ENCODE data around the gene MMP21.

Gene MMP21

DNA sequence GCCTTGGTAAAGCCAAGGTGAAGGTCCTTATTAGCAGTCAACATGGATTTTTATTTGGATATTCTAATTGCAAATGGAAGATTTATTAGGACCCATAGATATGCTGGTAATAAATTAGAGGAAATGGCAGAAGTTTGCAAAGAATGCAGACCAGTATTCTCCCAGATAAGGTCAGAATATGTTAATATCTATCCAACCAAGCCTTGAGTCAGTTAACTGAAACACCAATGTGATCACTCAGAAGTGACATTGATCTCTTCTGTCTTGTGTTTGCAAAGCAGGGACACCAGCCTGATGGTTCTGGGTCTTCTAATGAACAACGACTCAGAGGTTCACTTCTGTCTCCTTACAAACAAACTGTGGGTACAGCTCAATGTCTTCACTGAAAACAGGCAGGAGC, 26.0 kb upstream of the MMP21 start:
- DNase-seq (no peak), ATAC-seq (no peak)
- no peaks in the 10 kb centered on the region for H3K9me3 Mint-ChIP-seq
- peaks cover 2% of the 10 kb centered on the region for H3K36me3 Mint-ChIP-seq (ENCODE audit: low read depth)
- H3K4me1 Mint-ChIP-seq, result peaks cover 2% of the 10 kb centered on the region
- no peaks in the 10 kb centered on the region for H3K27me3 Mint-ChIP-seq
- H3K4me3 Mint-ChIP-seq, result no peak overlapping the region
- no peak overlapping the region for H3K27ac Mint-ChIP-seq

DNA sequence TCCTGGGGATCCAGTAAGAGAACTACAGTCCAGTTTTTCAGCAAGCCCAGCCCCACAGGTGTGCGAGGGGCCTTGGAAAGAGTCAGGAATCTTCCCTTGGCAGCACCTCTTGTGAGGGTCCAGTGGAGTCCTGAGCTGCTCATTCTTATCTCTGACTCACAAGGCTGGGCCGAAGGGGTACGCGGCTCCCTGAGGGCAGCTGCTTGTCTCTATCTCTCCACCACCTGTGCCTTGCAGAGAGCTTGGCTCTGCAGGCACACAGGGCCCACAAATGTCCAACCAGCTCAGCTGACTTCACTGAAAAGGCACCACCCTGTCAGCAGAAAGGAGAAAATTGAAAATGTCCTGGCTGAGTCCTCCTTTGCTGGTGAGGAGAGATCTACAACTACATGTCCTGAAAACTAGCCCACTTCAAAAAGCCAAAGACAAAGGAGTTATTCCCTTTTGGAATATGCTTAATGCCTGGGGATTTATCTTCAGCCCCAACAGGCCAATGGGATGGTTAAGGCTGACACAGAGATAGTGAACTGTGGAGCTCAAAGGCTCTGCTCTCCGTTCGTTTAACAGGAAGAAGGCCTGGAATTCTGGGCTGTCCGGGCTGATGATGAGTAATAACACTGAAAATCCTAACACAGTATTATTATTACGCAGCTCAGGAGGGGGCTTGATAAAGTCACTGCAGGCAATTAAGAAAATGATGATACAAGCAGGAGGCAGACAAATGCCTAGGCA, 24.0 kb upstream of the MMP21 start:
- no peak for ATAC-seq
- Mint-ChIP-seq H3K36me3 (ENCODE audit: low read depth) (peaks cover 2% of the 10 kb centered on the region), H3K9me3 (no peaks in the 10 kb centered on the region), H3K27ac (no peak overlapping the region), H3K4me1 (peaks cover 2% of the 10 kb centered on the region), H3K4me3 (no peak overlapping the region), H3K27me3 (no peaks in the 10 kb centered on the region)
- no peak for DNase-seq

GRCh38 chr10:125797994-125798662, 22.5 kb upstream of the MMP21 start:
- no peaks in the 10 kb centered on the region for H3K9me3 Mint-ChIP-seq
- ATAC-seq (no peak), DNase-seq (no peak)
- no peaks in the 10 kb centered on the region for H3K27me3 Mint-ChIP-seq
- H3K36me3 Mint-ChIP-seq (ENCODE audit: low read depth), result peaks cover 4% of the 10 kb centered on the region
- no peak overlapping the region for H3K27ac Mint-ChIP-seq
- H3K4me1 Mint-ChIP-seq, result peaks cover 2% of the 10 kb centered on the region
- H3K4me3 Mint-ChIP-seq, result no peak overlapping the region

DNA sequence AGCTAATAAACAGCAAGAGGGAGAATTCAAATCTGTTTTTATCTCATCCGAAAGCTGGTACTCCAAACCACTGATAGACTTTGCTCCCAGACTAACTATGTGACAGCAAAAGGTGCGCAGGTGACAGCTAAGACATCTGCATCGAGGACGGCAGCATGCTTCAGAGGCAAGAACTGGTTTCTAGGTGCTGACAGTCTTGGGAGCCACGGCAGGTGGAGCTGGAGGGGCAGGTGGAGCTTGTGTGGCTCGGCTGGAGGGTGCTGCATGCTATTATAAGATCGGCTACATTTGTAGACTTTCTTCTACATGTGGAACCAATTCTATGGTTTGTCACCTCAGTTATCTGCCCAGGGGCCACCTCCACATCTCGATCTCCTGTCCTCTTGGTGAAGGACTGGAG, 21.8 kb upstream of the MMP21 start:
- DNase-seq (no peak), ATAC-seq (no peak)
- no peak overlapping the region for H3K4me3 Mint-ChIP-seq
- no peaks in the 10 kb centered on the region for H3K9me3 Mint-ChIP-seq
- no peaks in the 10 kb centered on the region for H3K27me3 Mint-ChIP-seq
- H3K27ac Mint-ChIP-seq, result no peak overlapping the region
- H3K36me3 Mint-ChIP-seq (ENCODE audit: low read depth), result peaks cover 5% of the 10 kb centered on the region
- no peaks in the 10 kb centered on the region for H3K4me1 Mint-ChIP-seq

GRCh38 chr10:125795637-125796190, 20.1 kb upstream of the MMP21 start:
- Mint-ChIP-seq H3K4me3 (no peak overlapping the region), H3K36me3 (ENCODE audit: low read depth) (peaks cover 16% of the 10 kb centered on the region), H3K27ac (no peak overlapping the region), H3K9me3 (no peaks in the 10 kb centered on the region), H3K27me3 (no peaks in the 10 kb centered on the region), H3K4me1 (no peaks in the 10 kb centered on the region)
- DNase-seq (no peak), ATAC-seq (no peak)

DNA sequence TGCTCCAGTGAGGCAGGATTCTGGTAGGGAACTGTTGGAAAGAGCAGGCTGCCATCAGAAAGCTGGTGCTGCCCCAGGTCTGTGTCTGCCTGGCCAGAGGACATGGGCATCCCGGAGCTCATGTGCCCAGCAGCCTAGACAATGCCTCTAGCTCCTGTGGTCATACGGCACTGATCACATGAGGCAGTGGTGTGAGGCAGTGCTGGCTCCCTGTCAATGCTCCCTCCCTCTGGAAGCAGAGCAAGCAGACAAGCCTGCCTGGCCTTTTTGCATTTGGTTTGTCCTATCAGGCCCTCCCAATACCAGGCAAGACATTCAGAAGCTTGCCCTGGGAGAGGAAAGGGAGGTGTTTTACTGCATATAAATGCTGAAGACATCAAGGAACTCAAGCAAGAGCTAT, 19.5 kb upstream of the MMP21 start:
- Mint-ChIP-seq H3K27me3 (no peaks in the 10 kb centered on the region), H3K4me1 (peaks cover under 1% of the 10 kb centered on the region), H3K27ac (no peak overlapping the region), H3K9me3 (no peaks in the 10 kb centered on the region), H3K36me3 (ENCODE audit: low read depth) (peaks cover 16% of the 10 kb centered on the region), H3K4me3 (no peak overlapping the region)
- no peak for DNase-seq
- ATAC-seq, result no peak

DNA sequence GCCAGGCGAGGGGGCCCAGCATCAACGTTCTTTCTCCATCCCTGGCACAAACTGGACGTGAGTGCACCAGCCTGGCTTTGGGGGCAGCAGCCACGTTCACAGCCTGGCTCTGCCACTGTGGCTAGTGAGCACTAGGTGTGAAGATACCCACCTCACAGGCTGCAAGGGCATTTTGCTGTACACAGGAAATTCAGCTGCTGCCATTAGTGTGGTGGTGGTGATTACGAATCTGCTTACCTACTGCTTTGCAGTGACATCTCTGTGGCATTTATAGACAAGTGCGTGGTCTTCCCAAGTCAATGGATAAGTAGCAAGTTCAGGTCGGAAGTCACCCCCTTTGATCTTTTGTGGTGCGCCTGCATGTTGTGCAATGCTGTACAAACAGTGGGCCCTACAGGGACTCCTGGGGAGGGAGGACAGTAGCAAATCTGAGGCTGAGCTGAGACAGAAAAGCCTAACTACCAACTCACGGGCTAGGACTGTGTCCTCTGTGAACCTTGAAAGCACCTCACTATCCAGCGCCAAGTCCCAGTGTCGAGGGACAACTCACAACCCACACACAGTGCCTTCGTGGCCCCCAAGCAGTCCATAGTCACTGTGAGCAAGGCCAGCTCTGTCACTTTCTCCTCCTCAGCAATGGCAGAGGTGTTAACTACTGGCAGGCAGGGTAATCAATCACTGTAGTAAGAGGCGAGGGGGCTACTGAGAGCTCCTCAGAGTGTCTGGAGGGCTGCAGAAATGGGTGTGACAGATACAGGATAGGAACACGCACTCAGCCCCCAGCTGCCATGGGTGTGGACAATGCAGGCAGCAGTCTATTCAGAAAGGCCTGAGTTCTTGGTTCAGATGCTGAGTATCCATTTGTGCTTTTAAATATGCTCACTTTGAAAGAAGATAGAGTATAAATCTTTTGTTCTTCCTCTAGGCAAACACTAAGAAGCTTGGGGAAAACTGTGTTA, 17.0 kb upstream of the MMP21 start:
- Mint-ChIP-seq H3K27me3 (no peaks in the 10 kb centered on the region), H3K4me1 (peaks cover 14% of the 10 kb centered on the region), H3K36me3 (ENCODE audit: low read depth) (peaks cover 14% of the 10 kb centered on the region), H3K4me3 (no peak overlapping the region), H3K27ac (no peak overlapping the region), H3K9me3 (no peaks in the 10 kb centered on the region)
- no peak for ATAC-seq
- no peak for DNase-seq

DNA sequence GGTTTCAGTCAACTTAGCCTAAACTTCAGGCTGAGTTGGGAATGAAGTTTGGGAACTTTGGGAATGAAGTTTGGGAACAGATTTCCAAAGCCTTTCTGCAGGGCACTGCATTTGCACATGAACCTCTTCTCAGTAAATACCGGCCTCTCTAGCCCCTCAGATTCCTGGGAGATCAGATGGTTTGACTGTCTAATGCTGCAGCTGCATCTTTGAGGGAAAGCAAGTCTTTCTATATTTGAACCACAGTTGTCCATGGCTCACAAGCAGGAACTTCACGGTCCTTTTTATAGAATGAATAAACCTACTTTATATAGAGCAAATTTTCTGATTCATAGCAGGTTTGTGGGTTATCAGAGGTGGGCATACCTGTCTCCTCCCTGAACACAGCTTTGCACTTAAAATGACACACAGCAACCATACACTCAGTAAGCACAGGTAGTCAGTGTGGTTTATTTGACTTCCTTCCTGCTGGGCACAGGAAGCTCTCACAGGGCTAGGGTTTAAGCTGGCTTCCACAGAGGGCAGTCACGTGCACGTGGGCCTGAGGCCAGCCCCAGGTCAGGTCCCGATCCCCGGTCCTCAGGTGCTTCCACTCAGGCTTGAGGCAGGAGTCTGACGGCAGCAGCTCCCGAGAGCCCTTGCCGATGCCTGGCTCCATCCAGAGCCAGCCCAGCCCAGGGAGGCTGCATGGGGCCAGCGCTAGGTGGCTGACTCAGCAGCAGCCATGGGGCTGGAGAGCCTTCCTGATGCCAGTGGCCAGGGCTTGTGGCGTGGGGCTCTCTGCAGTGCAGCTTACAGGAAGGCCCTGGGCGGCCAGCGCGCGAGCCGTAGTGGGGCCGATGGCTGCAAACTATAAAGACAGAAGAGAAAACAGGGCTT, 12.8 kb upstream of the MMP21 start:
- Mint-ChIP-seq H3K4me3 (no peak overlapping the region), H3K27ac (no peak overlapping the region), H3K27me3 (no peaks in the 10 kb centered on the region), H3K36me3 (ENCODE audit: low read depth) (peaks cover 11% of the 10 kb centered on the region), H3K9me3 (no peaks in the 10 kb centered on the region), H3K4me1 (peaks cover 20% of the 10 kb centered on the region)
- DNase-seq, result no peak
- ATAC-seq, result peak; percentile 22

DNA sequence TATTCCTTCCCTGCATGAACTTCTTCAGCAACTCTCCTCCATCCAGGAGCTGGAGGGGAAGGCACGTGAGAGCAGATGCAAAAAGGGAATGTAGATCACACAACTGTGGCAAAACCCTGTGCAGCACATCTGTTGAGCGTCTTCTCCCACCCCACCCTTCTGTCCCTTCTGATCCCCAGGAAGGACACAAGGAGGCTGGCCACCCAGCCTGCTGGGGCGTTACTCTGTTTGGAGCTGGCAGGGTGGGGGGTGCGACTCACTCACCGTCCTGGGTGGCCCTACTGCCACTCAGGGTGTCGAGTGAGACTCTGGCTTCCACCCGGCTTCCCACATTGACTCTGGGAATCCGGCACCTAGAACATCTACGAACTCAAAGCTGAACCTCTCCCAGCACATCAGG, 10.2 kb upstream of the MMP21 start:
- H3K9me3 Mint-ChIP-seq, result no peaks in the 10 kb centered on the region
- H3K4me1 Mint-ChIP-seq, result peaks cover 20% of the 10 kb centered on the region
- H3K27me3 Mint-ChIP-seq, result no peaks in the 10 kb centered on the region
- H3K27ac Mint-ChIP-seq, result no peak overlapping the region
- H3K4me3 Mint-ChIP-seq, result no peak overlapping the region
- ATAC-seq, result no peak
- H3K36me3 Mint-ChIP-seq (ENCODE audit: low read depth), result no peaks in the 10 kb centered on the region
- DNase-seq, result no peak

DNA sequence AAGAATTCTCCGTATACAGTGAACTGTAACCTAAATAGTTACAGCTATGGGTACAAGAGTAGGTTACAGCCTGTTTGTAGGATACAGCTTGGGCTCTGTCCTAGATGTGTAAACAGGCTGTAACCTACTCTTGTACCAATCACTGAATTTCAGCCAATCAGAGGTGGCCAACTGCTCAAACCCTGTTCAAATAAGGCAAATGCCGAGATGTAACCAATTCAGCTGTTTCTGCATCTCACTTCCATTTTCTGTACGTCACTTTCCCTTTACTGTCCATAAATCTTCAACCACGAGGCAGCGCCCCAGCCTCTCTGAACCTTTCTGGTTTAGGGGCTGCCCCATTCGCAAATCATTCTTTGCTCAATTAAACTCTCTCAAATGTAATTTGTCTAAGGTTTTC, 8.3 kb upstream of the MMP21 start:
- Mint-ChIP-seq H3K27ac (no peak overlapping the region), H3K36me3 (ENCODE audit: low read depth) (no peaks in the 10 kb centered on the region), H3K9me3 (no peaks in the 10 kb centered on the region), H3K27me3 (no peaks in the 10 kb centered on the region), H3K4me3 (no peak overlapping the region), H3K4me1 (peaks cover 18% of the 10 kb centered on the region)
- ATAC-seq, result no peak
- no peak for DNase-seq

GRCh38 chr10:125783408-125783807, 7.8 kb upstream of the MMP21 start:
- Mint-ChIP-seq H3K27me3 (no peaks in the 10 kb centered on the region), H3K9me3 (no peaks in the 10 kb centered on the region), H3K4me3 (no peak overlapping the region), H3K36me3 (ENCODE audit: low read depth) (no peaks in the 10 kb centered on the region), H3K4me1 (peaks cover 14% of the 10 kb centered on the region), H3K27ac (no peak overlapping the region)
- no peak for DNase-seq
- ATAC-seq, result no peak

DNA sequence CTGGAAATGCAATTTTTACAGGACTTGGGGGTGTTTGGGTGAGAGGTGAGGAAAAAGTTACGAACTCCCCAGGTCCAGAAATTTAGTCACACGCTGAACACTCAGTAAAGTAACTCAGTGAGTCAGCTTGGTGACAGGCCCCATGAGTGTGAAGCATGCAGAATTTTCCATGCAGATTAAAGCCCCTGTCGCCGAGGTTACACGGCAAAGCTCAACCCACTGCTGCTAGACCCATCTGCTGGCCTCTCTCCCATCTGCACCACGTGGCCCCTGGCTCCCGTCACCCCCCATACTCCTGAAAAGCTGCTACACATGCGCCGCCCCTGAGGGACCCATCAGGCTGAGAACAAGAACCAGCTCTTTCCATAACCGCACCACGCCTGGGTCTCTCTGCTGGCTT, 7.0 kb upstream of the MMP21 start:
- Mint-ChIP-seq H3K27me3 (no peaks in the 10 kb centered on the region), H3K36me3 (ENCODE audit: low read depth) (no peaks in the 10 kb centered on the region), H3K9me3 (no peaks in the 10 kb centered on the region), H3K4me3 (no peak overlapping the region), H3K27ac (no peak overlapping the region), H3K4me1 (peaks cover 6% of the 10 kb centered on the region)
- DNase-seq (no peak), ATAC-seq (peak; percentile 44)

GRCh38 chr10:125782054-125782453, 6.4 kb upstream of the MMP21 start:
- Mint-ChIP-seq H3K4me1 (peaks cover 2% of the 10 kb centered on the region), H3K4me3 (no peak overlapping the region), H3K36me3 (ENCODE audit: low read depth) (no peaks in the 10 kb centered on the region), H3K27me3 (no peaks in the 10 kb centered on the region), H3K27ac (no peak overlapping the region), H3K9me3 (no peaks in the 10 kb centered on the region)
- DNase-seq (no peak), ATAC-seq (no peak)

DNA sequence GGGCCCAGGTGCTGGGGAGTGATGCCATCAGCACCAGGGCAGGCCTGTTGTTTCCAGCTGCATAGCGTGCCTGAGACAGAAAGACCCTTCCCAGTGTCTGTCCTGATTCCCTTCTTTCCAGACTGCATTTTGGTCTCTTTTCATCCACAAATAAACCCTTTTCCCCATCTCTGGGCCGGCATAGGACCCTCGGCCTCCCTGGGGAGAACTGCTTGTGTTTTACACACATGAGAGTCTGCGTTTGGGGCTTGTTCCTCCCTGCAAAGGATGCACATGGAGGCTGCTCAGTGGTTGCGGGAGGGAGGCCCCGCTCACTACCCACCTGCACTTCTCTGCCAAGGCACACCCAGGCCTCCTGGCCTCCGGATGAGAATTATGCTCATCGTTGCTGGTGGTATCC, 5.8 kb upstream of the MMP21 start:
- Mint-ChIP-seq H3K9me3 (no peaks in the 10 kb centered on the region), H3K27me3 (no peaks in the 10 kb centered on the region), H3K4me1 (no peaks in the 10 kb centered on the region), H3K4me3 (no peak overlapping the region), H3K27ac (no peak overlapping the region), H3K36me3 (ENCODE audit: low read depth) (no peaks in the 10 kb centered on the region)
- no peak for ATAC-seq
- no peak for DNase-seq
